ENCODE measurements around the gene RASGEF1C.
"Not testable (repeated sequence)": the region's sequence is repeated elsewhere in the genome, so short reads cannot be mapped to it uniquely, and the experiment has no call there.

Gene RASGEF1C

GRCh38 chr5:180128671-180129261 lies 80.2 kb downstream of the RASGEF1C start:
- Histone ChIP-seq H3K4me1 (ENCODE audit: insufficient read depth, low read length) (no peaks in the 10 kb centered on the region), H3K27me3 (ENCODE audit: control insufficient read depth in 1 of 2, insufficient read depth in 2 of 2, low read length in 2 of 2) (peaks cover 0 to 8% of the 10 kb centered on the region in 2 donors), H3K9ac (ENCODE audit: low read length) (no peak overlapping the region), H3K4me3 (ENCODE audit: low read depth in 1 of 2, low read length in 2 of 2) (no peak overlapping the region), H3K9me3 (ENCODE audit: low read length) (no peaks in the 10 kb centered on the region), H3K36me3 (ENCODE audit: insufficient read depth, low read length) (no peaks in the 10 kb centered on the region), H3K27ac (ENCODE audit: low read depth, low read length) (no peak overlapping the region)

- no peaks in the 10 kb centered on the region for H3K4me1 ChIP-seq (ENCODE audit: insufficient read depth, low read length)
- H3K36me3 ChIP-seq (ENCODE audit: insufficient read depth, low read length), result no peaks in the 10 kb centered on the region
- no peak overlapping the region for H3K9ac ChIP-seq (ENCODE audit: low read length)
- H3K27ac ChIP-seq (ENCODE audit: low read depth, low read length), result no peak overlapping the region
- H3K27me3 ChIP-seq (ENCODE audit: control insufficient read depth in 1 of 2, insufficient read depth in 2 of 2, low read length in 2 of 2), result peaks cover 0 to 8% of the 10 kb centered on the region in 2 donors
- H3K4me3 ChIP-seq (ENCODE audit: low read depth in 1 of 2, low read length in 2 of 2), result no peak overlapping the region
- H3K9me3 ChIP-seq (ENCODE audit: low read length), result no peaks in the 10 kb centered on the region
Observed at GRCh38 chr5:180127682-180128670, 81.0 kb downstream of the RASGEF1C start.

DNA sequence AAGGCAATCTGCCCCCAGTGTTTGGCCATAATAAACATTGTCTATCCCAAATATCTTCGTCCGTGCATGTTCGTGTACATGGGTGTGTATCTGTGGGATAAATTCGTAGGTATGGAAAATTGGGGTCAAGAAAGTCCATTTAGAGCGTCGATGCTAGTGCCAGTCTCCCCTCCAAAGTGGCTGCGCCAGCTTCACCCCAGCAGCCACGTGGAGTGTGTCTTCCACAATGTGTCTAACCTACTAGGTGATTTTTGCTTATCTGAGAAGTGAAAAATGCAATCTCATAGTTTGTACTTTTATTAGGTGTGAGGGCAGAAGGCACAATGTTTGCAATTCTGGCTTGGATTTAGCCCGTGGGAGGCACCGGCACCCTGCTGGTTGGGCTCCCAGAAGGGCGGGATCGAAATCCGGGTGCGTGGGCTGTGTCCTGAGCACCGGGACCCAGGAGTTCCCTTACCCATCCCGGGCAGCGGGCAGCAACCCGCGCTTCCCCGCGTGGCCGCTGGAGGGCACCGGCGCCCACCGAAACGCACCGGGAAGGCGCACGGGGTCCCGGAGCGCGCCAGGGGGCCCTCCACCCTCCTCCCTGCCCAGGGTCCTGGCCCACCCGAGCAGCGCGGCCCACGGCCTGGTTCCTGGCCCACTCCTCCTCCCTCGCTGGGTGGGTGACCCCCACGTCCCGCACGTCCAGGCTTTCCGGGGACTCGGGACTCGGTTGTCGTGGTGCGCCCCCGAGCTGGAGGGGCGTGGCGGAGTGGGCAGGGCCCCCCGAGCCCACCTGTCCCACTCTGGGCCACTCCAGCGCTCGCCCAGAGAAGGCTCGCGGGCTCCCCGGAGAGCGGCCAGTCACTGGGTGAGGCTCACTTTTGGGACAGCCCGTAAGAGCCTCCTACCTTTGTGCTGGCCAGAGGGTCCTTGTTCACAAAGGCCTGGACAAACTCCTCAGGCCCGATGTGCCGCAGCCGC lies 82.0 kb downstream of the RASGEF1C start:
- peaks cover 0 to 8% of the 10 kb centered on the region in 2 donors for H3K27me3 ChIP-seq (ENCODE audit: control insufficient read depth in 1 of 2, insufficient read depth in 2 of 2, low read length in 2 of 2)
- no peak overlapping the region for H3K27ac ChIP-seq (ENCODE audit: low read depth, low read length)
- no peaks in the 10 kb centered on the region for H3K9me3 ChIP-seq (ENCODE audit: low read length)
- H3K4me3 ChIP-seq (ENCODE audit: low read depth in 1 of 2, low read length in 2 of 2), result no peak overlapping the region
- H3K9ac ChIP-seq (ENCODE audit: low read length), result no peak overlapping the region
- H3K4me1 ChIP-seq (ENCODE audit: insufficient read depth, low read length), result no peaks in the 10 kb centered on the region
- H3K36me3 ChIP-seq (ENCODE audit: insufficient read depth, low read length), result no peaks in the 10 kb centered on the region

GRCh38 chr5:180126156-180126555 lies 82.9 kb downstream of the RASGEF1C start:
- H3K27ac ChIP-seq (ENCODE audit: low read depth, low read length); H3K36me3 ChIP-seq (ENCODE audit: insufficient read depth, low read length): not testable (repeated sequence)

GRCh38 chr5:180124662-180125061 lies 84.3 kb downstream of the RASGEF1C start:
- H3K4me3 ChIP-seq (ENCODE audit: low read depth in 1 of 2, low read length in 2 of 2); H3K27ac ChIP-seq (ENCODE audit: low read depth, low read length); H3K9ac ChIP-seq (ENCODE audit: low read length); H3K36me3 ChIP-seq (ENCODE audit: insufficient read depth, low read length); H3K4me1 ChIP-seq (ENCODE audit: insufficient read depth, low read length); H3K27me3 ChIP-seq (ENCODE audit: control insufficient read depth in 1 of 2, insufficient read depth in 2 of 2, low read length in 2 of 2); H3K9me3 ChIP-seq (ENCODE audit: low read length): not testable (repeated sequence)

More at GRCh38 chr5:180126156-180126555, 82.9 kb downstream of the RASGEF1C start:
- H3K9ac ChIP-seq (ENCODE audit: low read length); H3K4me3 ChIP-seq (ENCODE audit: low read depth in 1 of 2, low read length in 2 of 2); H3K4me1 ChIP-seq (ENCODE audit: insufficient read depth, low read length); H3K27me3 ChIP-seq (ENCODE audit: control insufficient read depth in 1 of 2, insufficient read depth in 2 of 2, low read length in 2 of 2); H3K9me3 ChIP-seq (ENCODE audit: low read length): not testable (repeated sequence)

DNA sequence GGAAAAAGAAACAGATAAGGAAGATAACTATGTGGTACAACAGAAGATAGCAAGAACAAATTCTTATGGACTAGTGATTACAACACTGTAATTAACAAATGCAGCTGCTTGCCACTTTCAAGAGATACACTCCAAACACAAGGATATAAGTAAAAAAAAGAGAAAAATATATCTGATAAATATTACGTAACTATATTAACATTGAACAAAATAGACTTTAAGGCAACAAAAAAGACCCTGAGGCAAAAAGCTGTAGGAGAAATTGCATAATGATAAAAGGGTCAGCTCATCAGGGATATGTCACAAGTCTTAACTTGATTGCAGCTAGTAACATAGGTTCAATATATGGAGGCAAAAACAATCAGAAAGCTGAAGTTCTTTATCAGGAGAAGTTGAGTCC lies 86.1 kb downstream of the RASGEF1C start:
- Histone ChIP-seq H3K36me3 (ENCODE audit: insufficient read depth, low read length) (no peaks in the 10 kb centered on the region), H3K9ac (ENCODE audit: low read length) (no peak overlapping the region), H3K27me3 (ENCODE audit: control insufficient read depth in 1 of 2, insufficient read depth in 2 of 2, low read length in 2 of 2) (peaks cover 0 to 8% of the 10 kb centered on the region in 2 donors), H3K4me3 (ENCODE audit: low read depth in 1 of 2, low read length in 2 of 2) (no peak overlapping the region), H3K4me1 (ENCODE audit: insufficient read depth, low read length) (no peaks in the 10 kb centered on the region), H3K27ac (ENCODE audit: low read depth, low read length) (no peak overlapping the region), H3K9me3 (ENCODE audit: low read length) (no peaks in the 10 kb centered on the region)

- Histone ChIP-seq H3K4me1 (ENCODE audit: insufficient read depth, low read length) (no peaks in the 10 kb centered on the region), H3K9ac (ENCODE audit: low read length) (no peak overlapping the region), H3K4me3 (ENCODE audit: low read depth in 1 of 2, low read length in 2 of 2) (no peak overlapping the region), H3K27ac (ENCODE audit: low read depth, low read length) (no peak overlapping the region), H3K9me3 (ENCODE audit: low read length) (no peaks in the 10 kb centered on the region), H3K27me3 (ENCODE audit: control insufficient read depth in 1 of 2, insufficient read depth in 2 of 2, low read length in 2 of 2) (peaks cover 0 to 1% of the 10 kb centered on the region in 2 donors), H3K36me3 (ENCODE audit: insufficient read depth, low read length) (no peaks in the 10 kb centered on the region)
Observed at GRCh38 chr5:180121826-180122413, 87.1 kb downstream of the RASGEF1C start.

GRCh38 chr5:180120237-180121101 lies 88.5 kb downstream of the RASGEF1C start:
- Histone ChIP-seq H3K36me3 (ENCODE audit: insufficient read depth, low read length) (no peaks in the 10 kb centered on the region), H3K4me1 (ENCODE audit: insufficient read depth, low read length) (no peaks in the 10 kb centered on the region), H3K27me3 (ENCODE audit: control insufficient read depth in 1 of 2, insufficient read depth in 2 of 2, low read length in 2 of 2) (no peaks in the 10 kb centered on the region), H3K9me3 (ENCODE audit: low read length) (no peaks in the 10 kb centered on the region), H3K4me3 (ENCODE audit: low read depth in 1 of 2, low read length in 2 of 2) (no peak overlapping the region), H3K9ac (ENCODE audit: low read length) (no peak overlapping the region), H3K27ac (ENCODE audit: low read depth, low read length) (no peak overlapping the region)

DNA sequence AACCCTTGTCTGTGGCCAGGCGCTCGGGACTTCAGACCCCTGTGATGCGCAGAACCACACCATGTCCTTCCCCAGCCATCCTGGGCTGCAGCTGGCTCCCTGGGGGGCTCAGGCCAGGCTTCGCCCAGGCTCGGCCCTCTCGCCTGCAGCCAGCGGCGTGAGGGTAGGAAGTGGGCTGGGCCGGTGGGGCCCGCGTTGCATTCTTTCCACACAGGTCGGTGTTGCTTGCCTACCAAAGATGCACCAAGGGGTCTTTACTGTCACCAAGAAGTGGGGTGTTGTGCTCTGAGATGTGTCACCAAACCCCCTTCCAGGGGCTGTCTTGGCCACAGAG lies 89.1 kb downstream of the RASGEF1C start:
- Histone ChIP-seq H3K27me3 (ENCODE audit: control insufficient read depth in 1 of 2, insufficient read depth in 2 of 2, low read length in 2 of 2) (no peaks in the 10 kb centered on the region), H3K4me3 (ENCODE audit: low read depth in 1 of 2, low read length in 2 of 2) (no peak overlapping the region), H3K9me3 (ENCODE audit: low read length) (no peaks in the 10 kb centered on the region), H3K9ac (ENCODE audit: low read length) (no peak overlapping the region), H3K4me1 (ENCODE audit: insufficient read depth, low read length) (no peaks in the 10 kb centered on the region), H3K36me3 (ENCODE audit: insufficient read depth, low read length) (no peaks in the 10 kb centered on the region), H3K27ac (ENCODE audit: low read depth, low read length) (no peak overlapping the region)

GRCh38 chr5:180119031-180119902 lies 89.7 kb downstream of the RASGEF1C start:
- Histone ChIP-seq H3K27ac (ENCODE audit: low read depth, low read length) (no peak overlapping the region), H3K27me3 (ENCODE audit: control insufficient read depth in 1 of 2, insufficient read depth in 2 of 2, low read length in 2 of 2) (no peaks in the 10 kb centered on the region), H3K4me1 (ENCODE audit: insufficient read depth, low read length) (no peaks in the 10 kb centered on the region), H3K9ac (ENCODE audit: low read length) (no peak overlapping the region), H3K9me3 (ENCODE audit: low read length) (no peaks in the 10 kb centered on the region), H3K36me3 (ENCODE audit: insufficient read depth, low read length) (no peaks in the 10 kb centered on the region), H3K4me3 (ENCODE audit: low read depth in 1 of 2, low read length in 2 of 2) (no peak overlapping the region)
